ENCODE measurements around the gene BSCL2. TPM values are rescaled to one million over a fixed set of nuclear protein-coding genes. Genes with fewer than 3 reads are reported as not detected.
"Not testable (repeated sequence)": the region's sequence is repeated elsewhere in the genome, so short reads cannot be mapped to it uniquely, and the experiment has no call there.

Gene BSCL2
- total RNA-seq, 2 experiments from 2014 or later: 29.9 to 39.4 TPM

DNA sequence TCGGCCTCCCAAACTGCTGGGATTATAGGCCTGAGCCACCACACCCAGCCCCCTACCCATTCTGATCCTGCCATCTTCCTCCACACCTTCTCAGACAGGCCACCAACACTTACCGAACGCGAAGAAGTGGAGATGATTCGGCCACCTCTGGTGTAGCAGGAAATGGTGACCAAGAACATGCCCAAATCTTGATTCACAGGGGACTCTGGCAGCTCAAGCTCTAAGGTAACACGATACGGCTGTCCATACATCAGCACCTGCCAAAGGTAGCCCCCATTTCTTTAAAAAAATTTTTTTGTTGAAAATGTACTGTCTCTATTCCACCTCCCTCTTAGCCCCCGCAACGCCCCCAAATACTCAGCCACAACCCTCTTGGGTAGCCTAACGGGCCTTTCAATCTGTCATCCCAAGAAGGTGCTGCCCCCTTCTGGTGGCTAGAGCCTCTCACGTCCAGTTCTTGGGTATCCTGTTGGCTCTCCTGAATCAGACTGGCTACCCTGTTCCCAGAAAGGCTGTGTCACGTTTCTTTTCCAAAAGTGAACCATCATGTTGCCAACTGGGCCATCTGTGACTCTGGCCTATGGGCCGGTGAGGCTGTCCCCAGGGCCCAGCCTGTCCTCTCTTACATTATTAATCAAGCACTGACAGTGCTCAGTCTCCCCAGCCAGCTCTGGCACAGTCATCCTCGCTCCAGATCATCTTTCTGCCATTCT lies 12.6 kb downstream of the BSCL2 start:
- Mint-ChIP-seq H3K36me3 (peaks cover 10% of the 10 kb centered on the region), H3K4me1 (peaks cover 5% of the 10 kb centered on the region), H3K9me3 (no peaks in the 10 kb centered on the region), H3K4me3 (no peak overlapping the region), H3K27me3 (no peaks in the 10 kb centered on the region), H3K27ac (peak overlapping the region; percentile 52)
- peak; percentile 68 for DNase-seq
- POLR2A ChIA-PET: interaction anchor here (0.7 to 1.8 kb wide), 10 partner anchors 11 to 168 kb away, joined by 3 to 11 read pairs (median 3); partner anchors contain the start of genes C11orf98, CSKMT, INTS5 and LBHD1
- peak; percentile 86 for ATAC-seq (ENCODE audit: low read depth)

DNA sequence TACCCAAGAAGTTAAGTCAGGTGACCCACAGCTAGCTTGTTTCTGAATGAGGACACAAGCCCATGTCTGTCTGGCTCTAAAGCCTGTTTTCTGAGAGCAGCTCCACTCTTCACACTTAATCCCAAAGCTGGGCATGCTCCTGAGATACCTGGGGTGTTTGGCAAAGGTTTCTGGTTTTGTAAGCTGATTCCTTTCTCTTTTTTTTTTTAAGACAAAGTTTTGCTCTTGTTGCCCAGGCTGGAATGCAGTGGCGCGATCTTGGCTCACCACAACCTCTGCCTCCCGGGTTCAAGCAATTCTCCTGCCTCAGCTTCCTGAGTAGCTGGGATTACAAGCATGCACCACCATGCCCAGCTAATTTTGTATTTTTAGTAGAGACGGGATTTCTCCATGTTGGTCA lies 13.6 kb downstream of the BSCL2 start:
- ATAC-seq (ENCODE audit: low read depth): not testable (repeated sequence)

DNA sequence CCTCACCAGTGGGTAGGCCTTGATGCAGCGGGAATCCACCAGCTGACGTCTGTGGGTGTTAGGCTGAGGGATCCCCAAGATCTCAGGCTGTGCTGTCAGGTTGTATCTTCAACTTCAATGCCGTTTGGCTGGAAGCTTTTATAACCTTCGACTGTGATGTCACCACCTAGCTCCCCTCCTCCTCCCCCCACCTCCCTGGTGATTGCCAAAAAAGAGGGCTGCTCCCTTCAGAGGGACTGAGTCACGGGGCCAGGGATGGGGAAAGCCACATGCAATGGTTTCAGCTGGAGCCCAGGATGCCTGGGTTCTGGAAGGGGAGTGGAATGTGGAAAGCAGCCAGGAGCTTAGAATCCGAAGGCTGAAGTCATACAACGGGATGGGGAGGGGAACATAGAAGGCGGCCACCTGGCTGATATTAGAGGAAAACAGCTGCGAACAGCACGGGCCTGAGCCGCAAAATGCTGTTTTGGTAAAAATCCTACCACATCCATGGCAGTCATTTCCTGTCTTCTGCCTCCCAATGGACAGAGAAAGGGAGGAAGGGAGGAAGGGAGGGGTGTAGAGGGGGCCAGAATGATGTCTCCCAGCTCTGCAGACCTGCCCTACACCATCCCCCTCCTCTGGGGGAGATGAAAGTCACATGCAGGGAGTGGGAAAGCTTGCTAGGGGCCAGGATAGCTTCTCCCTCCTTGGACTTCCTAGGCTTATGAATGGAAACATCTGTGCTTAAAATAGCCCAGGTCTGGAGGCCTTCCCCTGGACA lies 17.6 kb downstream of the BSCL2 start, which contains the start of gene LRRN4CL:
LRRN4CL (minus strand) TSS at position 110 of the 763 bp plus-strand sequence. CDS start 1,022 bp downstream, outside the sequence.
- Mint-ChIP-seq H3K9me3 (no peaks in the 10 kb centered on the region), H3K4me1 (peaks cover under 1% of the 10 kb centered on the region), H3K27me3 (peaks cover 10% of the 10 kb centered on the region), H3K4me3 (no peak within 1 kb of the TSS), H3K27ac (peak within 1 kb of the TSS; percentile 28), H3K36me3 (peaks cover 10% of the 10 kb centered on the region)
- no peak for DNase-seq
- no peak for ATAC-seq (ENCODE audit: low read depth)
- POLR2A ChIA-PET: interaction anchor here (0.5 to 1.6 kb wide), 8 partner anchors 14 to 110 kb away, joined by 3 to 7 read pairs (median 4); partner anchors contain the start of genes LBHD1, MTA2 and UQCC3

More for the DNA sequence above, 13.6 kb downstream of the BSCL2 start:
- H3K27me3 Mint-ChIP-seq, H3K27ac Mint-ChIP-seq, DNase-seq, H3K9me3 Mint-ChIP-seq, H3K4me1 Mint-ChIP-seq, H3K4me3 Mint-ChIP-seq: not testable (repeated sequence)
- peaks cover 10% of the 10 kb centered on the region for H3K36me3 Mint-ChIP-seq
- POLR2A ChIA-PET: interaction anchor here (1.0 to 1.8 kb wide), 6 partner anchors 10 to 102 kb away, joined by 3 to 11 read pairs (median 4); partner anchors contain the start of genes C11orf98, CSKMT, LBHD1 and TUT1

DNA sequence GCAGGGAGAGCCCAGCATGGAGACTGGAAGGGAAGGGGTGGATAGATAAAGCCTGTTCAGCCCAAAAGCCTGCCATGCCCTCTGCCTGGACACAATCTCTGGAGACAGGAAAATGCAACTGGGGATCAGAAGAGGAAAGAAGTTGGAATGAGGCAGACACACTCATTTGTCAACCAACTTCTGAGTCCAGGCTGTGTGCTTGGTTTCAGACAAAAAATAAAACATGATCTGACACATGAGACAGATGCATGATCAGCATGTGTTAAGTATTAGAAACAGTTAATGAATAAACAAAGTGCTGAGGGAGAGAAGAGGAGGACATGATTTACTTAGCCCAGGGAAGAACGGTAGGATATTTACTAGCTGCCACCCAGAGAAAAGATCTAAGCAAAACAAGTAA lies 18.7 kb downstream of the BSCL2 start:
- H3K9me3 Mint-ChIP-seq: no peaks in the 10 kb centered on the region
- H3K4me3 Mint-ChIP-seq: no peak overlapping the region
- peaks cover 10% of the 10 kb centered on the region for H3K36me3 Mint-ChIP-seq
- no peaks in the 10 kb centered on the region for H3K4me1 Mint-ChIP-seq
- DNase-seq (no peak), ATAC-seq (ENCODE audit: low read depth) (no peak)
- H3K27me3 Mint-ChIP-seq: peaks cover 10% of the 10 kb centered on the region
- POLR2A ChIA-PET: interaction anchor here (0.5 to 1.6 kb wide), 4 partner anchors 16 to 96 kb away, joined by 4 to 7 read pairs (median 4); partner anchors contain the start of genes LBHD1 and UQCC3
- H3K27ac Mint-ChIP-seq: no peak overlapping the region

DNA sequence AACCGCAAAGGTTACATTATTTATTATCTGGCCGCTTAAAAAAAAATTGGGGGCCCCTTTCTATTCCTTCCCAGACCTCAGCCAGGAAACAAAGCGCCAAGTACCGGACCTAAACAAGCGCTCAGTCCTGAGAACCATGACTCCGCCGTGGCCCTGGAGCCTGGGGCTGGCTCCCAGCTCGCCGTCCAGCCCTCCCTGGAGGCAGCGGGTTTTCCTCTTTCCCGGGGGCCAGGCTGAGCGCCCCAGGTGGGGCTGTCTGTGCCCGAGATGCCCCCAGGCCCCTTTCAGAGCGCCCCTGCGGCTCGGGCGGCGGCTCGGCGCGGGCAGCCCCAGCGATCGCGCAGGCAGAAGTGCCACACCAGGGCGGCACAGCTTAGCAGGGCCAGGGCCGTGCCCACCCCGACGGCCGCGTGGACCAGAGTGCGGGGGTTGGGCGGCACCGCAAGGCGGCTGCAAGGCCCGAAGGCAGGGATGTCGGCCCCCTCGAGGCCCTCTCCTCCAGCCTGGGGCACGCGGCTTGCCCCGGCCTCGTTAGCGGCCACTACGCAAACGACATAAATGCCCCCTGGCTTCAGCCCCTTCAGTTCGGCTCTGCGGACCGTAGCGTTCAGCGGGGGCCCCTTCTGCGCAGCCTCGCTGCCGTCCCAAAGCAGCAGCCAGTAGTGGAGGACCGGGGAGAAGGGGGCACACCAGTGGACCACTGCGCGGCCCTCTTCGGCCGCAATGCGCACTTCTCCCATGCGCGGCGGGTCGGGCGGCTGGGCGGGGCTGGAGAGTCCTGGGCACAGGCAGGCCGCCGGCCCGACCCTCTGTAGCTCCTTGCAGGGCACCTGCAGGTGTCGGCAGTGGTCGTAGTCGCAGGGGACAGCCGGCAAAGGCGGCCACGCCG lies 19.5 kb downstream of the BSCL2 start:
- Mint-ChIP-seq H3K36me3 (peaks cover 8% of the 10 kb centered on the region), H3K27ac (no peak overlapping the region), H3K4me3 (no peak overlapping the region), H3K4me1 (no peaks in the 10 kb centered on the region), H3K9me3 (no peaks in the 10 kb centered on the region), H3K27me3 (peaks cover 10% of the 10 kb centered on the region)
- DNase-seq: no peak
- no peak for ATAC-seq (ENCODE audit: low read depth)
- POLR2A ChIA-PET: interaction anchor here (1.6 kb wide), 1 partner anchor 95 kb away, joined by 4 read pairs; no protein-coding TSS in a partner anchor

DNA sequence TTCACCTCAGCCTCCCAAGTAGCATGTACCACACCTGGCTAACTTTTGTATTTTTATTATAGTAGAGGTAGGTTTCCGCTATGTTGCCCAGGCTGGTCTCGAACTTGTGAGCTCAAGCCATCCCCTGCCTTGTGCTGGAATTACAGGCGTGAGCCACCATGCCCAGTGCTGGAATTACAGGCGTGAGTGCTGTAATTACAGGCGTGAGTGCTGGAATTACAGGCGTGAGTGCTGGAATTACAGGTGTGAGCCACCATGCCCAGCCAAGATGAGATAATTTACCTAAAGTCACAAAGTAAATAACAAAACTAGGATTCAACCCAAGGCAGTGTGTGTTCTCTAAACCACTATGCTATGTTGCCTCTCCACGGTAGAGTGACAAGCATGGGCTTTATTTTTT lies 24.7 kb downstream of the BSCL2 start:
- POLR2A ChIA-PET: no interaction called here

DNA sequence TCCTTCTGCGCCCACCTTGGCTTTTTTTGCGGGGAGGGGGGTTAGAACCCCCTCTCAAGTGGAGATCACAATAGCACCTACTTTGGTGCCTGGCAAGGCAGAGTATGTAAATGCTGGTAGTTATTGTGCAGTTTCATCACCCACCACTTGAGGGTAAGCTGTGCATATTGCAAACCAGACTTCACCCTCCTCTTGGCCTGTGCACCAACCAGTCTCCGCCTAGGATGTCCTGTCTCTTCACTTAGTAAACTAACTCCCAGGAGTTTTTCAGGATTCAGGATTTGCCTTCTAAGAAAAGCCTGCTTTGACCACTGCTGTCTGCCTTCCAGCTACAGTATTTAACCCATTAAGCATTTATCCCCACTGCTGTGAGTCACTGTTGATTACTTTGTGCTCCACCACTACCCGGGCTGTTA lies 26.4 kb downstream of the BSCL2 start:
- Mint-ChIP-seq H3K27me3 (no peaks in the 10 kb centered on the region), H3K4me1 (peaks cover 17% of the 10 kb centered on the region), H3K4me3 (peak overlapping the region; percentile 35), H3K27ac (peak overlapping the region; percentile 71), H3K9me3 (no peaks in the 10 kb centered on the region), H3K36me3 (peaks cover 8% of the 10 kb centered on the region)
- peak; percentile 86 for ATAC-seq (ENCODE audit: low read depth)
- no peak for DNase-seq
- POLR2A ChIA-PET: interaction anchor here (0.6 to 2.8 kb wide), 15 partner anchors 9 to 200 kb away, joined by 3 to 17 read pairs (median 5); partner anchors contain the start of genes C11orf98, CSKMT, EEF1G and GANAB

More for the DNA sequence above, 24.7 kb downstream of the BSCL2 start:
- DNase-seq (no peak), ATAC-seq (ENCODE audit: low read depth) (no peak)
- peaks cover 5% of the 10 kb centered on the region for H3K36me3 Mint-ChIP-seq
- no peak overlapping the region for H3K4me3 Mint-ChIP-seq
- peaks cover 6% of the 10 kb centered on the region for H3K27me3 Mint-ChIP-seq
- H3K9me3 Mint-ChIP-seq: no peaks in the 10 kb centered on the region
- peaks cover 11% of the 10 kb centered on the region for H3K4me1 Mint-ChIP-seq
- no peak overlapping the region for H3K27ac Mint-ChIP-seq

DNA sequence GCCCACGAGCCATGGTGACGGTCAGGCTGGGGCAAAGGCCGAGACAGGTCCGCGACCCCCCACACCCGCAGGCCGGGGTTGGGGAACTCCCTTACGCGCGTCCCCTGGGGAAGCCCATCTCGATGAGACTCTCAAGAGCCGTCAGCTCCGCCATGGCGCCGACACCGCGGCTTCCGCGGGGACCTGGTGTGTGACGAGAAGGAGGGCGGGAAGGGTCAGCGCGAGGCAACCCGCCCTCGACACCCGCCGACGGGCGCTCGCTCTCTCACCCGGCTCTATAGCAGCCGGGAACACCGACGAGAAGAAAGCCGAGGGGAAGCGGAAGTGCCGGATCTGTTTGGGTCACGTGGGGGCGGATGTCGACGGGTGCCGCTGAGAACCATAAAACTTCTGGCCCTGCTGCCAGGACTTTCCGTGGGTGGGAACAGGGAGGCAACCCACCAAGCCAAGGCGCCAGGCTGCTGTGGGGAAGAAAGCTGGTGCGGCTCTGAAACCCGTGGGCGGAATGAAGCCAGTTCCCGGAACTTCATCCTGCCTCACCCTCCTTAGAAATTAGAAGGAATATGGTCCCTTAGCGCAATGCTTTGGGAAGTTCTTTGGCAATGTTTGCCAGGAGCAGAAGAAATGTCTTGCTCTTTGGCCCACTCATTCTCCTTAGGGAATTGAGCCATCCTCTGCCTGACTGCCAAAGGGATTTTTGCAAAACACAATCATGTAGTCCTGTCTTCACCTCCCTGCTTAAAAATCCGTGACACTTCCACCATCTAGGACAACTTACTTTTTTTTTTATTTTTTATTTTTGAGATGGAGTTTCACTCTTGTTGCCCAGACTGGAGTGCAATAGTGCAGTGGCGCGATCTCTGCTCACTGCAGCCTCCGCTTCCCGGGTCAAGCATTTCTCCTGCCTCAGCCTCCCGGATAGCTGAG lies 28.2 kb downstream of the BSCL2 start, which contains the start of gene UBXN1:
UBXN1 (minus strand) TSS at position 304 of the 927 bp plus-strand sequence; CDS start at position 154, 150 bp downstream.
- DNase-seq: peak; percentile 82
- peak; percentile 79 for ATAC-seq (ENCODE audit: low read depth)
- POLR2A ChIA-PET: interaction anchor here (0.6 to 2.8 kb wide), 11 partner anchors 12 to 202 kb away, joined by 3 to 13 read pairs (median 4); partner anchors contain the start of genes C11orf98, CSKMT, HNRNPUL2 and SLC3A2
- peaks cover 20% of the 10 kb centered on the region for H3K4me1 Mint-ChIP-seq
- H3K9me3 Mint-ChIP-seq: no peaks in the 10 kb centered on the region
- H3K27me3 Mint-ChIP-seq: no peaks in the 10 kb centered on the region
- H3K27ac Mint-ChIP-seq: peak within 1 kb of the TSS; percentile 88
- H3K36me3 Mint-ChIP-seq: peaks cover 10% of the 10 kb centered on the region
- peak within 1 kb of the TSS; percentile 85 for H3K4me3 Mint-ChIP-seq

DNA sequence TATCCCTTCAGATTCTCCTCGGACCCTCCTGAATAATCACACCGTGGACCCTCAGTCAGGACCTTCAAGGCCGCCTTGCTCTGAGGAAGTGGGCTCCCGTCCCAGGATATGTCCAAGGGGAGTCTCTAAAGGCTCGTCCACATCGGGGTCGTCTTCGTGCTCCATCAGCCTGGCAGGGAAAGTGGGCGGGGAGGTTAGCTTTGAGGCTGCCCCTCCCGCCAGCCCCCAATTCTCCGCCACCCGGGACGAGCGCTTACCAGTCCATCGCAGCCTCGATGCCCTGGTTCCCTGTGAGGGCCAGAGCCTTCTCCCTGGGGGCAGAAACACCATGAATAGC lies 28.8 kb downstream of the BSCL2 start:
- Mint-ChIP-seq H3K27me3 (no peaks in the 10 kb centered on the region), H3K4me1 (peaks cover 23% of the 10 kb centered on the region), H3K4me3 (peak overlapping the region; percentile 85), H3K9me3 (no peaks in the 10 kb centered on the region), H3K27ac (peak overlapping the region; percentile 88), H3K36me3 (peaks cover 13% of the 10 kb centered on the region)
- DNase-seq (no peak), ATAC-seq (ENCODE audit: low read depth) (no peak)
- POLR2A ChIA-PET: interaction anchor here (0.7 to 2.4 kb wide), 5 partner anchors 11 to 37 kb away, joined by 3 to 10 read pairs (median 4); partner anchors contain the start of genes C11orf98 and CSKMT

DNA sequence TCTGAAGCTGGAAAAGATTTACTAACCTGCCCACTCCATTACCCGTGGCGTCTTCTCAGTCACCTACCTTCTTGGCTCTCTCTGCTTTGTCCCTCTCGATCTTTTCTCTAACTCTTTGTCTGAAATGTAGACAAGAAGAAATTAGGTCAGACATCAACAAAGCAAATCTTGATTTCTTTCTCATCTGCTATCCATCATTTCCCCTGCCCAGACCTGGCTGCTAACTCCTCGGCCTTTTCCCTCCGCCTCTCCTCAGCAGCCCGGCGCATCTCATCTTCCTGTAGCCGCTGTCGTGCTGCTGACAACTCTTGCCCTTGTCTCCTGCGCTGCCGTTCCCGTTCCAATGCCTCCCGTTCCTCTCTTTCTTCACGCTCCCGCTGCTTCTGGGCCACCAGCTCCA lies 29.5 kb downstream of the BSCL2 start:
- peaks cover 13% of the 10 kb centered on the region for H3K36me3 Mint-ChIP-seq
- peak overlapping the region; percentile 85 for H3K4me3 Mint-ChIP-seq
- no peaks in the 10 kb centered on the region for H3K27me3 Mint-ChIP-seq
- H3K4me1 Mint-ChIP-seq: peaks cover 26% of the 10 kb centered on the region
- H3K9me3 Mint-ChIP-seq: no peaks in the 10 kb centered on the region
- POLR2A ChIA-PET: interaction anchor here (1.8 to 2.7 kb wide), 2 partner anchors 13 to 86 kb away, joined by 10 to 15 read pairs; partner anchors contain the start of genes C11orf98, CSKMT and TUT1
- DNase-seq (no peak), ATAC-seq (ENCODE audit: low read depth) (no peak)
- peak overlapping the region; percentile 88 for H3K27ac Mint-ChIP-seq

DNA sequence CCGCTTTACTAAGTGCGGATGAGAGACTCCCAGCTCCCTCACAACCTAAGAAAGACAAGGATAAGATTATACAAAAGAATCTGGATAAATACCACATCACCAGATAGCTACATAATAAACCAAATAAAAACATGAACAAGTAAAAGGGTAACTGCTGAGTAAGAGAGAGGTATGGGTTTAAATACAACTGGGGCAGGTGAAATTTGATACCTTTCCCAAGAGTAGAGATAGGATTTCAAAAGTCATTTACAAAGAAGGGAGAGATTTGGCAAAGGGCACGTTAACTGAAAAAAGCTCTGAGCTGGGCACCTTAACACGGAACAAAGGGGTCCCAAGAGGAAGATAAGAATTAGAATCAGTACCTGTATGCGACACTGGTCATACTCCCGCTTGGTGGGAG lies 30.1 kb downstream of the BSCL2 start:
- DNase-seq (no peak), ATAC-seq (ENCODE audit: low read depth) (no peak)
- Mint-ChIP-seq H3K4me1 (peaks cover 30% of the 10 kb centered on the region), H3K9me3 (no peaks in the 10 kb centered on the region), H3K4me3 (peak overlapping the region; percentile 40), H3K36me3 (peaks cover 13% of the 10 kb centered on the region), H3K27ac (peak overlapping the region; percentile 17), H3K27me3 (no peaks in the 10 kb centered on the region)
- POLR2A ChIA-PET: interaction anchor here (0.9 to 2.7 kb wide), 3 partner anchors 10 to 86 kb away, joined by 3 to 15 read pairs (median 10); partner anchors contain the start of genes C11orf98, CSKMT and TUT1

Data from activated naive CD8-positive, alpha-beta T cell treated with anti-CD3 and anti-CD28 coated beads, Interleukin-2, amount 10 ng/mL, durations not matched to agents 7 days and 5 days (primary cell).